Dendritic cell treated with granulocyte-macrophage colony-stimulating factor and Interleukin-4, amounts not matched to agents 40 ng/mL and 50 ng/mL, for 4 days (primary cell): Measurements from ENCODE around the gene DCLK3.

ENCODE experiments used
- H3K27ac Mint-ChIP-seq: one replicate; pipeline ENCODE4 v1.8.0; 2022; ENCODE audit warnings: mild to moderate bottlenecking, mixed read lengths
- H3K27me3 Mint-ChIP-seq: one replicate; pipeline ENCODE4 v1.8.0; 2022; ENCODE audit warnings: mild to moderate bottlenecking, mixed read lengths
- H3K36me3 Mint-ChIP-seq: one replicate; pipeline ENCODE4 v1.8.0; 2022; ENCODE audit warnings: low read depth, mixed read lengths
- H3K4me1 Mint-ChIP-seq: one replicate; pipeline ENCODE4 v1.8.0; 2022; ENCODE audit warnings: low read depth, mixed read lengths
- H3K4me3 Mint-ChIP-seq: one replicate; pipeline ENCODE4 v1.8.0; 2022; ENCODE audit warnings: mild to moderate bottlenecking, moderate library complexity, mixed read lengths
- H3K9me3 Mint-ChIP-seq: one replicate; pipeline ENCODE4 v1.8.0; 2022; ENCODE audit warnings: mixed read lengths
- intact Hi-C: fragments of 100-400 bp; cut with micrococcal nuclease; formaldehyde crosslinking; loops from one replicate; pipeline ENCODE4 v1.15.0; 2022

DCLK3 gene

DNA sequence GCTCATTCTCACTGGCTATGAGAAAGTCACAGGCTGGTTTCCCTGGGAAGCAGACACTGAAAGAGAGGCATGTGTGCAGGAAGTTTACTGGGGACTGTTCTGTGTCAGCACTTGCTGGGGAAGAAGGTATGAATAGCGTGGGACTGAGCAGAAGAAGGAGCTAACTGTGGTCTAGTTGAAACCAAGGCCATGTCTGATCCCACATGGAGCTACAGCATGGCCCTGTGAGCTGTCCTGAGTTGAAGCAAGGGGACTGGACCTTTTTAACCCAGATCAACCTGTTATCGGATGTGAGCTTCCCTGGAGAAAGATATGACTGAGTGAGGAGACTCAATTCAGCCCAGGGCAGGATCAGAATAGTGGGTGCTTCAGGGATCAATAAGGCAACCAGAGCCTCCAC, 53.7 kb downstream of the DCLK3 start:
- no peaks in the 10 kb centered on the region for H3K36me3 Mint-ChIP-seq
- intact Hi-C loops: no loop called here
- no peaks in the 10 kb centered on the region for H3K27me3 Mint-ChIP-seq
- H3K4me3 Mint-ChIP-seq: no peak overlapping the region
- H3K9me3 Mint-ChIP-seq: no peaks in the 10 kb centered on the region
- H3K27ac Mint-ChIP-seq: no peak overlapping the region
- peaks cover 12% of the 10 kb centered on the region for H3K4me1 Mint-ChIP-seq

GRCh38 chr3:36709826-36710365, 54.5 kb downstream of the DCLK3 start:
- Mint-ChIP-seq H3K27ac (no peak overlapping the region), H3K27me3 (no peaks in the 10 kb centered on the region), H3K9me3 (no peaks in the 10 kb centered on the region), H3K4me3 (no peak overlapping the region), H3K36me3 (no peaks in the 10 kb centered on the region), H3K4me1 (peaks cover 12% of the 10 kb centered on the region)
- intact Hi-C loops: loop anchor here (10.0 kb wide), 1 partner anchor 305 kb away; no protein-coding TSS in a partner anchor

DNA sequence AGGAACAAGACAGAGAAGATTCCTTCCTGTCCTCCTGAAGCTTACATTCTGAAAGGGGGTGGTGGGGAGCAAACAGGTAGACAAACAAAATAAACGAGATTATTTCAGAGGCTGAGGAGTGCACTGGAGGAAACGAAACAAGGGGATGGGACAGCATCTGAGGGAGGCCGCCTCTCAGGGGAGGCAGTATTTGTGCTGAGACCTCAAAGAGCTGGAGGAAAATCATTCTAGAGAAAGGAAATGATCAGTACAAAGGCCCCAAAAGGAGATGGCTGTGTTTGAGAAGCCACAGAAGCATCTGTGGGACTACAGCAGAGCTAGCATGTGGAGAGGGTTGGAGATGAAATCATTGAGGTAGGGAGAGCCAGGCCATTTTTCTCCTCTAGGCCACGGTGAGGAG, 55.1 kb downstream of the DCLK3 start:
- intact Hi-C loops: loop anchor here (10.0 kb wide), 1 partner anchor 304 kb away; no protein-coding TSS in a partner anchor
- no peaks in the 10 kb centered on the region for H3K36me3 Mint-ChIP-seq
- H3K4me1 Mint-ChIP-seq: peaks cover 12% of the 10 kb centered on the region
- no peak overlapping the region for H3K4me3 Mint-ChIP-seq
- H3K27ac Mint-ChIP-seq: no peak overlapping the region
- no peaks in the 10 kb centered on the region for H3K27me3 Mint-ChIP-seq
- H3K9me3 Mint-ChIP-seq: no peaks in the 10 kb centered on the region

GRCh38 chr3:36707623-36708409, 56.5 kb downstream of the DCLK3 start:
- Mint-ChIP-seq H3K9me3 (no peaks in the 10 kb centered on the region), H3K27ac (no peak overlapping the region), H3K4me1 (peaks cover 12% of the 10 kb centered on the region), H3K27me3 (no peaks in the 10 kb centered on the region), H3K4me3 (no peak overlapping the region), H3K36me3 (no peaks in the 10 kb centered on the region)
- intact Hi-C loops: loop anchor here (10.0 kb wide), 1 partner anchor 303 kb away; no protein-coding TSS in a partner anchor

DNA sequence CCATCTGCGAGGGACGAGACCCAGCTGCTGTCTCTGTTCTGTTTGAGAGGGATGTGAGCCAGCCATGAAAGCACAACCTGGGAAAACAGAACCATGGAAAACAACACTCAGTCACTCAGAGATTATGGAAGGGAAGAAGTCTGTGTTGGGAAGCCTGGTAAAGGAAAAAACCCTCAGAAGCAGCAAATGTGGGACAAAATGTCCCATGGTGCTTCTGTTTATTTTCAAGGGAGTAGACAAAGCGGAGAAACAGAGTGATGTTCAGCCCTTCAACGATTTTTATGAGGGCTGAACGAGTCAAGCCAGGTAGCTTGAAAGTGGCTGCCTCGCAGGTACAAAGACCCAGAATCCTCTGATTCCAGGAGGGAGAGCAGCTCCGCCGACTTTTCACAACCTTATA, 59.3 kb downstream of the DCLK3 start:
- Mint-ChIP-seq H3K9me3 (no peaks in the 10 kb centered on the region), H3K4me1 (peaks cover 10% of the 10 kb centered on the region), H3K4me3 (no peak overlapping the region), H3K27me3 (no peaks in the 10 kb centered on the region), H3K36me3 (no peaks in the 10 kb centered on the region), H3K27ac (no peak overlapping the region)
- intact Hi-C loops: loop anchor here (10.0 kb wide), 1 partner anchor 300 kb away; no protein-coding TSS in a partner anchor

DNA sequence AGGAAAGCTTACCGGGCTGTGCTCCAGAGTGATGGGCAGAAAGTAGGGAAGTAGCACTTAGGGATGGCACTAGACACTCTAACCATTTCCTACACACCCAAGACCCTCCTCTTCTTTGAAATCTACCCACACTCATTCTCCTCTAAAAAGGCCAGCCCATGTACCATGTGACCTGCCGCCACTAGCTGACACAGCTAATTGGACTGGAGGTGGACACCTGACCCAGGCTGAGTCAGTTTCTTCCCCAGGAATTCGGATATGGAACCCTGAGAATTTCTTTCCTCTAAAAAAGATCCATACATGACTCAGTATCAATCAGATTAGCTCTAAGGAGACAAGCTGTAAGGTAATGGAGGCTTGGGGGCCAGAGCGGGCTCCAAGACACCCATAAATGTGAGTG, 60.1 kb downstream of the DCLK3 start:
- H3K9me3 Mint-ChIP-seq: no peaks in the 10 kb centered on the region
- intact Hi-C loops: loop anchor here (10.0 kb wide), 1 partner anchor 299 kb away; no protein-coding TSS in a partner anchor
- no peaks in the 10 kb centered on the region for H3K27me3 Mint-ChIP-seq
- H3K27ac Mint-ChIP-seq: no peak overlapping the region
- no peaks in the 10 kb centered on the region for H3K36me3 Mint-ChIP-seq
- peaks cover 8% of the 10 kb centered on the region for H3K4me1 Mint-ChIP-seq
- H3K4me3 Mint-ChIP-seq: no peak overlapping the region

DNA sequence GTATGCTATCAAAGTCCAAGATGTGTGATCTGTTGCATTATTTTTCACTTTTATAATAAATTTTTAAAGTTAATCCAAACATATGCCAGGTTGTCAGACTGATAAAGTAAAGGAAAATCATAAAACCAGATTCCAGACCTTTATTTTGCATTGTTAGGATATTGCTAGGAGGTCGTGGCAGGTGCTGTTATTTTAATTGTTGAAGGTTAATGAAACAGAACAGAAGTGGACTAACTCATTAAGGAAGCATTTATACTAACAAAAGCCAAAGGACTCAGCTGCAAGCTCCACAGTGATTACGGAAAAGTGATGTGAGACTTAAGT, 63.1 kb downstream of the DCLK3 start:
- Mint-ChIP-seq H3K9me3 (no peaks in the 10 kb centered on the region), H3K27ac (no peak overlapping the region), H3K27me3 (no peaks in the 10 kb centered on the region), H3K4me3 (no peak overlapping the region), H3K36me3 (no peaks in the 10 kb centered on the region), H3K4me1 (no peaks in the 10 kb centered on the region)
- intact Hi-C loops: loop anchor here (1.0 to 10.0 kb wide), 2 partner anchors 296 to 735 kb away; no protein-coding TSS in a partner anchor

DNA sequence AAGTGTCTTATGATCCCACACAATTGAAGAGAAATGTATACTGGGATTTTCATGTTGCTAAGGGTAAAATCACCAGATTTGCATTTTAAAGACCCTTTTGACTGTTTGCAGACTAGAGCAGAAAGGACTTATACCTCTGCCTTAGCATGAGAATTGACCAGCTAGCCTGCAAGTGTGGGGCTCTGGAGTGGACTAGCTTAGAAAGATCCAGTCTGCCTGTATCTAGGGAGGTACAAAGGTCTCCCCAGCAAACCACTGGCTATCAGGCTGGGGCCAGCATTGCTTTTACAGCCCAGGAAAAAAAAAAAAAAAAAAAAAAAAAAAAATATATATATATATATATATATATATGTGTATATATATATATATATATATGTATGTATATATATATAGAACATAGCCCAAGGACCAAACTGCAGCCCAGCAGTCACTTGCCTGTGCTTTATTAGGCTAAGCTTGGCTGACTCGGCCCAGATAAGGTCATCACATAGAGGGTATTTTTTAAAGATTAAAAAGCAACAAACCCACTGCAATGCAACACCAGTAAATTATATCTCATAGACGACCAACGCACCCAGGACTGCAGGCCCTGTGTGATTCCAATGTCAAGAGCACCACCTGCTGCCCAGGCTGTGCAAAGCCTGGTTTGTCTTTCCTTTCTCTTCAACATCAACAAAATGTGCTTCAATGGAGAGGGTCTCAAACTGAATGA, 63.7 kb downstream of the DCLK3 start:
- intact Hi-C loops: loop anchor here (1.0 to 10.0 kb wide), 2 partner anchors 296 to 734 kb away; no protein-coding TSS in a partner anchor
- Mint-ChIP-seq H3K27ac (no peak overlapping the region), H3K36me3 (no peaks in the 10 kb centered on the region), H3K27me3 (no peaks in the 10 kb centered on the region), H3K4me3 (no peak overlapping the region), H3K4me1 (no peaks in the 10 kb centered on the region), H3K9me3 (no peaks in the 10 kb centered on the region)

DNA sequence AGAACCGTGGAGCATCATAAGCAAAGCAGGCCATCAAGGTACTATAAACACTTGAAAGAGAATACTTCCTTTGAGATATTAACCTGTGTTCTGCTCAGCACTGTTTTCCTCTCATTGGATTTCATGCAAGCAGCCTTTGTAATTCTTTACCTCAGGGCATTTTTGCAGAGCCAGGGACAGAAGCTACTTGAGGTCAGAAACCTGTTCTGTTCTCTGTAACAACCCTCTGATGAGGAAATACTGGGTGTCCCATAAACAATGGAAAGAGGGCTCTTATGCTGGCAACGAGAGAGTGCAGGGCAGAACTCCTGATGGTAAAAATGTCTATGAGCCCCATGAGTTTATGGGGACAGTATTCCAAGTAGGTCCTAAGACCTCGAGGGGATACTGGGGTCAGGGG, 66.0 kb downstream of the DCLK3 start:
- Mint-ChIP-seq H3K27ac (no peak overlapping the region), H3K27me3 (no peaks in the 10 kb centered on the region), H3K4me1 (no peaks in the 10 kb centered on the region), H3K9me3 (no peaks in the 10 kb centered on the region), H3K36me3 (no peaks in the 10 kb centered on the region), H3K4me3 (no peak overlapping the region)
- intact Hi-C loops: no loop called here

GRCh38 chr3:36697229-36698001, 66.9 kb downstream of the DCLK3 start:
- H3K27ac Mint-ChIP-seq: no peak overlapping the region
- no peaks in the 10 kb centered on the region for H3K27me3 Mint-ChIP-seq
- no peaks in the 10 kb centered on the region for H3K4me1 Mint-ChIP-seq
- no peak overlapping the region for H3K4me3 Mint-ChIP-seq
- no peaks in the 10 kb centered on the region for H3K9me3 Mint-ChIP-seq
- no peaks in the 10 kb centered on the region for H3K36me3 Mint-ChIP-seq
- intact Hi-C loops: no loop called here

- Mint-ChIP-seq H3K9me3 (no peaks in the 10 kb centered on the region), H3K27me3 (no peaks in the 10 kb centered on the region), H3K36me3 (no peaks in the 10 kb centered on the region), H3K4me1 (no peaks in the 10 kb centered on the region), H3K4me3 (no peak overlapping the region), H3K27ac (no peak overlapping the region)
- intact Hi-C loops: no loop called here
Observed at GRCh38 chr3:36696799-36697198, 67.6 kb downstream of the DCLK3 start.

DNA sequence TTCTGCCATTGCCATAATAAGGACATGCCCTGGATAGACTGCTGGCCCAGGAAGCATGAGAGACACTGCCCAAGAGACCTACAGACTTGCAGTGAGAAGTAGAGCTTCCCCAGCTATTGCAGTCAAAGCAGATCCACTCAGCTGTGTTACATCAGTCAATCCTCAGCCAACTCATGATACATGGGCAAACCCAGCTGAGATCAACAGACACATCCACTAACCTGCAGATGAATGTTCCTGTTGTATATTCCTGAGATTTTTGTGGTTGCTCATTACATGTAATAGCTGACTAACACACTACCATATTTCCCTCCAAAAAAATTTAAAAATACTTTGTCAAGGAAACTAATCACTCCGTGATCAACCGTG, 68.6 kb downstream of the DCLK3 start:
- no peak overlapping the region for H3K27ac Mint-ChIP-seq
- H3K4me1 Mint-ChIP-seq: no peaks in the 10 kb centered on the region
- no peak overlapping the region for H3K4me3 Mint-ChIP-seq
- intact Hi-C loops: no loop called here
- H3K9me3 Mint-ChIP-seq: no peaks in the 10 kb centered on the region
- no peaks in the 10 kb centered on the region for H3K36me3 Mint-ChIP-seq
- no peaks in the 10 kb centered on the region for H3K27me3 Mint-ChIP-seq

DNA sequence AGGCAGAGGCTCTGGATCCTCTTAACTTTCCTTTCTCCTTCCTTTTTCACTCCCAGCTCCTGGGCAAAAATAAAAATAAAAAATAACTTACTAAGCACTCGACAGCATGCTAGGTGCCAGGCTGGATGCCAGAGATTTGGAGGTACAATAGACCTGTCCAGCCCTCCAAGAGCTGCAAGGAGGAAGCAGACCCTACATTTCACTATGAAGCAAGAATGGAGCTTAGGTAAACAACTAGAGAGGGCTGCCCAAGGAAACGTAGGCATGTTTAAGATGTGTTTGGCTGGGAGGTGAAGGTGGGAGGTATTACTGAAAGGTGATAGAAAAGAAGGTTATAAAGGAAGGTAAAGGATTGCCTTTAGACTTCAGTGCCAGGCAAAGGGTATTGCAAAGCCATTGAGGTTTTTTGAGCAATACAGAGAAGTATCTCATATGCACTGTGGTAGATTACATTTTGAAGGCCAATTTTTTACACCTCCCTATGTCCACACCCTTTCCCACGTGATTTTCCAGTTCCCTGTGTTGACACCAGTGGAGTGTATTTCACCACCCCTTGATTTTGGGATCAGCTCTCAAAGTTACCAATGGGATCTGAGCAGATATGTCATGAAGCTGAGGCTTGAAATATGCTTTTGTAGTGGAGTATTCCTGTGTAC, 69.1 kb downstream of the DCLK3 start:
- intact Hi-C loops: no loop called here
- H3K4me3 Mint-ChIP-seq: no peak overlapping the region
- H3K36me3 Mint-ChIP-seq: no peaks in the 10 kb centered on the region
- H3K27me3 Mint-ChIP-seq: no peaks in the 10 kb centered on the region
- H3K9me3 Mint-ChIP-seq: no peaks in the 10 kb centered on the region
- no peak overlapping the region for H3K27ac Mint-ChIP-seq
- H3K4me1 Mint-ChIP-seq: no peaks in the 10 kb centered on the region
